HG03460 (cell line): ENCODE measurements around the gene ZNF17.
"Not testable (repeated sequence)": the region's sequence is repeated elsewhere in the genome, so short reads cannot be mapped to it uniquely, and the experiment has no call there.

Experiments used
- ATAC-seq: cut with Tn5 transposase; IDR thresholded peaks from one replicate; pipeline ENCODE4 v1.9.1; 2021; ENCODE audit not compliant: unreplicated experiment

Gene ZNF17

DNA sequence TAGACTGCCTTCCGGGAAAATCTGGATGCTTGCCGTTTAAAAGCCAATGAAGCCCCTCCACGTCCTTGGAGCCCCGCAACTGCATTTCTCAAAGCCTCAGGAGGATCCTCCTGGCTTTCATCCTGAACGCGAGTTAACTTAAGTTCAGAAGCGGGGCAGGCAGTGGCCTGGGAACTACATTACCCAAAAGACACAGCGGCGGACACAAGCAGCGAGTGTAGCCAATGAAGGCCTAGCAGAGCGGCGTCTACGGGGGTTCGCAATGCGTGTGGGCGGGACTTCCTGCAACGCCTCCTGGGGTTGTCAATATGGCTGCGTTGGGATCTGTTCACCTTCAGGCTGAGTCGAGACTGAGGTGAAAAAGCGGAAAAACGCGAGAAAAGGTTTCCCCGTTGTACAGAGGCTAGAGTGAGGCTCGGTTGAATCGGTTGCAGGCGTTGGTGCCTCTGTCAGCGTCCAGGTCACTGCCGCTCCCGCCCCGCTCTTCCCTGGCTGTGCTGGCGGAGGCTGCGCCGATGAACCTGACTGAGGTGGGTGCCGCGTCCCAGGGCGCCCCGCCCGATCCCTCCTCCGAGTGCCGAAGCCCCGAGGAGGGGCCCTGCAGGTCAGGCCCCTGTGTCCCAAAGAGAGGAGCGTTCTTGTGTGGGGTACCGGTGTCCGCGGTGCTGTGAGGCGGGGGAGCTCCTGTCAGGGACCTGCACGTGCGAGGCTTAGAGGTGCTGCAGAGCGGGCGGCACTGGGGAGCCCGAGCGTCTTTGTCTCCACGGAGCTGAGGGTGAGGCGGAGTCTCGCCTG, at the start of gene ZNF17:
ZNF17 (plus strand) TSS at position 285 of the 795 bp plus-strand sequence. CDS start 2,455 bp downstream, outside the sequence.
- ATAC-seq: peak; percentile 98

DNA sequence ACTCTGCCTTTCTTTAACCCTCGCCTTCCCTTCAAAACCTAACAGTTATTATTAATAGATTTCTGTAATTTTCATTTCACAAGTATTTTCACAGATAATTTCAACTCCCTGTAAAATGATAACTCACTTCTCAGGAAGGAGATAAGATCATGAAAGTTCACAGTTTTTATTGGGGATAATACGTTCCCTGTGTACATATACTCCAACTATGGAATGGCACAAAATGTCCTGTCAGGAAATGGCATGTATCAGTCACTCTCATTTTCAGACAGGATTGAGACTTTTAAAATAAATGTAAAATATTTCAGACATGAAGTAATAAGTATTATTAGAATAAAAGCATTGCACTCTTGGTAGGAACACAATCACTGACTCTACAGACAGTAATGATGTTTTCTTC, 48.5 kb upstream of the ZNF17 start:
- no peak for ATAC-seq

DNA sequence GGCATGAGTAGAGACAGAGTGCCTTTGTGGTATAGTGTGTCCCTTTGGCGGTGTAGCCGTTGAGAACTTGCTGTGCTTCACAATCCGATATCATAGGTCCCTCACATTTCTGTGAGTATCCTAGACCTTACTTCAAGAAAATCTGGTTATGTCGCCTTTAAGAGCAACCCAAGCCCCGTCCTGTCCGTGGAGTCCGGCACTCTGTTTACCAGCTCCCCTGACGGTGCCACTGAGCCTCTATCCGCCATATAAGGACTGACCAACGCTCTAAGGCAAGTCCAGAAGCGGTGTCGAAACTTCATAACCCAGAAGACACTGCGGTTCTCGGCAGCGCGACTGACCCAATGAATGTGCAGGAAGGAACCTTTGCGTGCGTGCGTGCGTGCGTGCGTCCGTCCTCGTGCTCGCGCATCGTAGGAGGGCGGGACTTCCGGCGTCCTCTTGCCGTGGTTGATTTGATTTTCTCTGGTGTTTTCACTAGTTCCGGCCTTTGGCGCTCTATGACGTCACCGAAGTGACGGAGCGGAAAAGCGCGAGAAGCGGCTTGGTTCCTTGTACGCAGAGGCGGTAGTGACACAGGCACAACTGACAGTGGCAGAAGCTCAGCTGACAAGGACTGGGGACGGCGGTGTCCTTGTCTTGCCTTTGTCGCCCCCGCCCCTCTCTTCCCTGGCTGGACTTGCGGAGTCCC, 47.8 kb upstream of the ZNF17 start, which contains the start of the genes TRAPPC2B and ZNF547:
TRAPPC2B (plus strand) TSS at position 555 of the 691 bp plus-strand sequence. CDS start 1,283 bp downstream, outside the sequence.
ZNF547 (plus strand) TSS at position 555 of the 691 bp plus-strand sequence. CDS start 5,005 bp downstream, outside the sequence.
- peak; percentile 95 for ATAC-seq

DNA sequence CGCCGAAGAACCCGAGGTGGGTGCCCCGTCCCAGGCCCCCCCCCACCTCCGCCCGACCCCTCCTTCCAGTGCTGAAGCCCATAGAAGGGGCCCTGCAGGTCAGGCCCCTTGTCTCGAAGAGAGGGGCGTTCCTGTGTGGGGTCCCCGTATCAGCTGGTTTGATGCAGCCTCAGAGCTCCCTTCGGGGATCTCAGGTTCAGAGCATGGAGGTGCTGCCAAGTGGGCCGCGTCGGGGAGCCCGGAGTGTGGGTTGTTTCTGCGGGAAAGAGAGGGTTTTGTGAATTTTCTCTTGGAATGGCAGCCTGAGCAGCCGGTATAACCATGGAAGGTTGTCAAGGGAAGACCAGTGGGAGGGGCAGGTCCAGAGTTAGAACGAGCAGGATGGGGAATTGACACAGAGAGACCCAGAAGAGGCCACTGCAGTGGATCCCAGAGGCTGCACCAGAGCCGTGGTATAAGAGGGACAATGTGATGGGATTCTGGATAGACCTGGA, 47.2 kb upstream of the ZNF17 start:
- ATAC-seq: peak; percentile 18

DNA sequence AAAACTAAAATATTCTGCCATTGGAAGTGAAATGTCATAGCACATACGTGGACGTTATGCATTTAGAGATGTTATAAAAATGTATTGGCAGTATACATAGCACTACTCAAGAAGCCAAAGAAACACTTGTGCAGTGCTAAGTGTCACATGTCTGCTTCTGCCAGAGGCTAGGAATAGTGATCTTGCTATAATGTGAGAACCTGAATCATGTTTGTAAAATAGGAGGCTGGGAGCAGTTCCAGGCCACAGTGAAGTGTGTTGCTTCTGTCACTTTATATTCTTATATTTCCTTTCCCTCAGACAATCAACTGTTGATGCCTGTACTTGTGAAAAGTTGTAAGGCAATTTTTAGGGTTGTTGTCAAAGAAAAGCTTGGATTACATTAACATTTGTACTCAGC, 44.2 kb upstream of the ZNF17 start:
- no peak for ATAC-seq

DNA sequence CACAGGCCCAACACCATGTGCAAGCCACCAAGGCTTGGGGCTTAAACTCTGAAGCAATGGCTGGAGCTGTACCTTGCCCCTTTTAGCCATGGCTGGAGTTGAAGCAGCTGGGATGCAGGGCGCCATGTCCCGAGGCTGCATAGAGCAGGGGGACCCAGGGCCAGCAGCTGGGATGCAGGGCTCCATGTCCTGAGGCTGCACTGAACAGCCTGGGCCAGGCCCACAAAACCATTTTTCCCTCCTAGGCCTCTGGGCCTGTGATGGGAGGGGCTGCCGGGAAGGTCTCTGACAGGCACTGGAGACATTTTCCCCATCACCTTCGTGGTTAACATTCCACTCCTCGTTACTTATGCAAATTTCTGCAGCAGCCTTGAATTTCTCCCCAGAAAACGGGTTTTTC, 36.8 kb upstream of the ZNF17 start:
- ATAC-seq: no peak

DNA sequence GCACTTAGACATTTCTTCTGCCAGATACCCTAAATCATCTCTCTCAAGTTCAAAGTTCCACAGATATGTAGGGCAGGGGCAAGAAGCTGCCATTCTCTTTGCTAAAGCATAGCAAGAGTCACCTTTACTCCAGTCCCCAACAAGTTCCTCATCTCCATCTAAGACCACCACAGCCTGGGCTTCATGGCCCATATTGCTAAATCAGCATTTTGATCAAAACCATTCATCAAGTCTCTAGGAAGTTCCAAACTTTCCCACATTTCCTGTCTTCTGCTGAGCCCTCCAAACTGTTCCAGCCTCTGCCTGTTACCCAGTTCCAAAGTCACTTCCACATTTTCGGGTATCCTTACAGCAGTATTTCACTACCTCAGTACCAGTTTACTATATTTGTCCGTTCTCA, 36.3 kb upstream of the ZNF17 start:
- not testable (repeated sequence) for ATAC-seq

DNA sequence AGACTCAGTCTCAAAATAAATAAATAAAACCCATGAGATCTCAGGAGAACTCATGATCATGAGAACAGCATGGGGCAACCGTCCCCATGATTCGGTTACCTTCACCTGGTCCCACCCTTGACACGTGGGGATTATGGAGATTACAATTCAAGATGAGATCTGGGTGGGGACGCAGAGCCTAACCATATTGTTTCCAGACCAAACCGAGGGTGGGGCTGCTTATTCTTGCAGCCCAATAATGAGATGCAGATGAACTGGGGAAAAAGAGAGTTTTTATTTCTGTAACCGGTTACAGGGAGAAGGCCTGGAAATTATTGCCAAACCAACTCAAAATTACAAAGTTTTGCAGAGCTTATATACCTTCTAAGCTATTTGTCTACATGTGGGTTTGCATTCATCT, 34.8 kb upstream of the ZNF17 start:
- no peak for ATAC-seq

DNA sequence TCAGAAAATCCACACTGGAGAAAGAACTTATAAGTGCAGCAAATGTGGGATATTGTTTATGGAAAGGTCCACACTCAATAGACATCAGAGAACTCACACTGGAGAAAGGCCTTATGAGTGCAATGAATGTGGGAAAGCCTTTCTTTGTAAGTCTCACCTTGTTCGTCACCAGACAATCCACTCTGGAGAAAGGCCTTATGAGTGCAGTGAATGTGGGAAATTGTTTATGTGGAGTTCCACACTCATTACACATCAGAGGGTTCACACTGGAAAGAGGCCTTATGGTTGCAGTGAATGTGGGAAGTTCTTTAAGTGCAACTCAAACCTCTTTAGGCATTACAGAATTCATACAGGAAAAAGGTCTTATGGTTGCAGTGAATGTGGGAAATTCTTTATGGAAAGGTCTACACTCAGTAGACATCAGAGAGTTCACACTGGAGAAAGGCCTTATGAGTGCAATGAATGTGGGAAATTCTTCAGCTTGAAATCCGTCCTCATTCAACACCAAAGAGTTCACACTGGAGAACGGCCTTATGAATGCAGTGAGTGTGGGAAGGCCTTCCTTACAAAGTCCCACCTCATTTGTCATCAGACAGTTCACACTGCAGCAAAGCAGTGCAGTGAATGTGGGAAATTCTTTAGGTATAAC, 33.3 kb upstream of the ZNF17 start:
- ATAC-seq: no peak

DNA sequence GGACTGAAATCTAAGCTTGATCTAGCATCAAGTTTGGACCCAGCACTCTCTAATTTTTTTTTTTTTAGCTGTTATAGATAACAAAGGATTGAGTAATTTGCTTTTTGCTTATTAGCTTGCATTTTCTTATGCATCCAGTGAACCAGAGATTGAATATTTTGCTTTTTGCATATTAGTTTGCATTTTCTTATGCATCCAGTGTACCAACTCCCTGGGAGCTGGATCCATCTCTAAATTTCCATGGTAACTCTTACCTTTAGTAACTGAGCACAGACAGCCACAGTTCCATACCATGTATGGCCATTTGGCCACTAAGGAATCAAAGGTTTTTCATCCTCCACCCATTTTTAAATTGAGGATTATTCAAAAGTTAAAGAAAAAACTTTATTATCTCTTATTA, 30.0 kb upstream of the ZNF17 start:
- no peak for ATAC-seq

DNA sequence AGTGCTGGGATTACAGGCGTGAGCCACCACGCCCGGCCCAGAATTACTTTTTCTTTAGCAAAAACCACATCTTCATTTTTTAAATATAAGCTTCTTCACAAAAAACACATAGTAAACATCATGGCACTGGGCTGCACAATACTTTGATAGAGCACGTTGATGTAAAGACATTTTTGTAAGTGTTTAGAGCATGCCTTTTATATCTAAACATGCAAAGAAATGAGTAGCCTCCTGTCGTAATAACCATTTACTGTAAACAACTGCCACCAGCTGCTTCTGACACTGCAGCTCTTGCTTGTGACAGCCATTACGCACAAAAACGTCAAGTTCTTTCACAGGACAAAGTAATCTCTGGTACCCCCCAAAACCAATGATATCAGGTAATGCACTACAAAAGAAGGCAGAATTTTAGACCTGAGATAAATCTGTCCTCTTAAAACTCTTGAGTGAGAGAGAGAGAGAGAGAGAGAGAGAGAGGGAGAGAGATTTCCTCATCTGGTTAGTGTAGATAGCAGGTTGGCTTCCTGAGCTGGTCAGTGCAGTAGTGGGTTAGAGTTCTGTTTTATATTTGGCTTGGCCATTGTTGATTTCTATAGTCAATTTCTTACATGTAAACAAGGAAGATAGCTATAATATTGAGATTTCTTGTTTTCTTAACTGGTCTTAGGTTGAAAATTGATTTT, 28.0 kb upstream of the ZNF17 start:
- no peak for ATAC-seq

DNA sequence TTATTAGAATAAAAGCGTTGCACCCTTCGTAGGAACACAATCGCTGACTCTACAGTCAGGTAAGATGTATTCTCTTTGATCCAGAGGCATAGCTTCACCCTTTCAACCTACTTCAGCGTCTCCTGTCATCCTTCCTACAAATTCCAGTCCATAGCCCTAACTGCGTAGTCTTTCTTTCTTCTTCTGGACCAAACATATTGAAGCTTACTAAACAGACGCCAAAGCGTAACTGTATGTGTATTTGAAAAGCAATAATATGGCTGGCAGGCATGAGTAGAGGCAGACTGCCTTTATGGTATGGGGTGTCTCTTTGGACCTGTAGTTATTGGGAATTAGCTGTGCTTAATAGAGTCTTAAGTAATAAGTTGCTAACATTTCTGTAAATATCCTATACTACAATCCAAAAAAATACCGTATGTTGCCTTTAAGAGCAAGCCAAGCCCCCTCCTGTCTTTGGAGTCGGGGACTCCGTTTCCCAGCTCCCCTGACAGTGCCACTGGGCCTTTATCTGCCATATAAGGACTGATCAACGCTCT, 21.7 kb upstream of the ZNF17 start:
- peak; percentile 3 for ATAC-seq

DNA sequence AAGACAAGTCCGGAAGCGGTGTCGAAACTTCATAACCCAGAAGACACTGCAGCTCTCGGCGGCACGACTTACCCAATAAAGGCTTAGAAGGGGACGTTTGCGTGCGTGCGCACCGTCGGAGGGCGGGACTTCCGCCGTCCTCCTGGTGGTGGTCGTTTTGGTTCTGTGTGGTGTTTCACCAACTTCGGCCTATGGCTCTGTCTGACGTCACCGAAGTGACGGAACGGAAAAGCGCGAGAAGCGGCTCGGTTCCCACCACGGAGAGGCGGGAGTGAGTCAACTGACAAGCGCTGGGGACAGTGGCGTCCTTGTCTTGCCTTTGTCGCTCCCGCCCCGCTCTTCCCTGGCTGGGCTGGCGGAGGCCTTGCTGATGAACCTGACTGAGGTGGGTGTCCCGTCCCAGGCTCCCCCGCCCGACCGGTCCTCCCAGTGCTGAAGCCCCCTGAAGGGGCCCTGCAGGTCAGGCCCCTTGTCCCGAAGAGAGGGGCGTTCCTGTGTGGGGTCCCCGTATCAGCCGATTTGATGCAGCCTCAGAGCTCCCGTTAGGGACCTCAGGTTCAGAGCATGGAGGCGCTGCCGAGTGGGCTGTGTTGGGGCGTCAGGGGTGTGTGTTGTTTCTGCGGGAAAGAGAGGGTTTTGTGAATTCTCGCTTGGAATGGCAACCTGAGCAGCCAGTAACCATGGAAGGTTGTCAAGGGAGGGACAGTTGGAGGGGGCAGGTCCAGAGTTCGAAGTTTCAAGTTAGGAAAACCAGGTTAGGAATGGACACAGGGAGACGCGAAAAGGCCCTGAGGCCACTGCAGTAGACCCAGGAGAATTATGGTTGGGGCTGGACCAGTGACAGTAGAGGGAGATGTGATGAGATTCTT, 21.0 kb upstream of the ZNF17 start, which contains the start of gene ZNF548:
ZNF548 (plus strand) TSS at position 125 of the 869 bp plus-strand sequence; CDS start at position 371, 246 bp downstream.
- peak; percentile 94 for ATAC-seq

DNA sequence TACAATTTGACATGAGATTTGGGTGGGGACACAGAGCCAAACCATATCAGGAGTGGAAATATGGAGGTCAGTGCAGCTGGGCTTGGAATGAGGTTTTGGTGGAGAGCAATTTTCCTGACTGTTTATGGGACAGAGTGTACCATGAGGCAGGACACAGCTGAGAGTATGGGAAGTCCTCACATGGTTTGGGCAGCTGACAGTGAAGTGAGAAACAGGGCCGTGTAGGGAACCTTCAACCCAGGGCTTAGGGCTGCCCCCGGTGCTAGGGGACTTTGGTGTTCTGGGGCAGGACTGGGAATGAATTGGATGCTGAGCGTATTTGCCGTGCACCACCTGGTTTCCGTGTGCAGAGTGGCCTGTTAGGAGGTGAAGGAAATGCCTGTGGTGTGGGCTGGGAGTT, 15.3 kb upstream of the ZNF17 start:
- no peak for ATAC-seq

DNA sequence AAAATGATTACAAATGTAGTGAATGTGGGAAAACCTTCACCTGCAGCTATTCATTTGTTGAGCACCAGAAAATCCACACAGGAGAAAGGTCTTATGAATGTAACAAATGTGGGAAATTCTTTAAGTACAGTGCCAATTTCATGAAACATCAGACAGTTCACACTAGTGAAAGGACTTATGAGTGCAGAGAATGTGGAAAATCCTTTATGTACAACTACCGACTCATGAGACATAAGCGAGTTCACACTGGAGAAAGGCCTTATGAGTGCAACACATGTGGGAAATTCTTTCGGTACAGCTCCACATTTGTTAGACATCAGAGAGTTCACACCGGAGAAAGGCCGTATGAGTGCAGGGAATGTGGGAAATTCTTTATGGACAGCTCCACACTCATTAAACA, 12.1 kb upstream of the ZNF17 start:
- no peak for ATAC-seq

DNA sequence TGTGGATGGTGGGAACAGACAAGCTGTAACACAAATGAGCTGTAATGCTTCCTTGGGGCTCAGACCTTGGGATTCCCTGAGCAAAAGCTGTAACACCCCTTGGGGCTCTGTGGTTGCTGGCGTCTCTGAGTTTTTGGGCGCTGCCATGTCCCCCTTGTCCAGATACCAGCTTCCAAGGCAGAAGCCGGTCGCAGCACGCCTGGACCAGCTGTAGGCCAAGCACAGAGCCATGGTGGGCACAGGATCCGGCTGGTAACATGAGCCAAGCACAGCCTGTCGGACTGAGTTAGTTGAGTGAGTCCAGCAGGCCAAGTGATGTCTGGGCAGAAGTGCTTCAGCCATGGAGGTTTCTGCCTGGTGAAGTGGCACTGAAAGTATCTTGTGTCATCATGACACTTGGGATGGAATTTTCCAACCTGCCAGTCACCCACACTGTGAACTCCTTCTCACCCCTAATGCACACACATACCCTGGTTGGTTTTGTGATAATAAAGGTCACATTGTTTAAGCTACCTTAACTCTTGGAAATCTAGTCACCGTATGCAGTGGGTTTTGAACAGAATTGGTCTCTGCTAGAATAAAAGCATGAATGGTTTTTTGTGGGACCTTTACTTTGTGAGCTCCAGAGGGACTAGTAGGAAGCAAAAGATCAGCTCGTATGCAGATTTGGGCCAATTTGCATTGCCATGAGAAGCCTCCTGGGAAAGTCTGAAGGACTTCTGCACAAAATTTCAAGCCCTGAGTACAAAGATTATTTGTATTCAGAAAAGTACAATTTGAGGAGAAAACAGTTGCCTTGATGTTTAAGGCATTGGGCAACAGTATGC, 7.0 kb upstream of the ZNF17 start:
- no peak for ATAC-seq

DNA sequence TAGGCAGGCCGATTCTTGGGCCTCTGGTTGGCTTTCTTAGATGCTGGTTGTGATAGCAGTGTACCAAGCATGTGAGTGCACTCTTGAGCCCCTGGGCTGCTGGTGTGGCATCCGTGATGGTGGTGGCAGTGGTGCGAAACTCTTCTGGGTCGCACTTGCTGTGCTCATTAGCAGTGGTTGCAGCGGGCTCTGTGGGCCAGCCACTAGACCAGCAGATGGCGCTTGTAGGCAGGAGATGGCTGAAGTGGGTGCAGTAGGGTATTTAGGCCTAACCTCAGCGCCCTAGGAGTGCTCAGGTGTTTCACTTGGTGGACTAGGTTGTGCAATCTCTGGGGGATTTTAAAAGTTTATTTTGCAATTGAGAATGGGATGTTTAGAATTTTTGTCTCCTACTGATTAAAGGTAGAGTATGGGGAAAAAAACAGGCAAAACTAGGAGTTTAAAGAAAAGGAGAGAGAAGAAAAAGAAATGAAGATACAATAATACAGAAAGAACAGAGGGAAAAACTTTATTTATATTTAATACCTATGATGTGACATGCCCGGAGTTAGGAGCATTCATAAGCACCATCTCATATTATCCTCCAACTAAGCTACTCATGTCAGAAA, 4.3 kb upstream of the ZNF17 start:
- ATAC-seq: no peak

DNA sequence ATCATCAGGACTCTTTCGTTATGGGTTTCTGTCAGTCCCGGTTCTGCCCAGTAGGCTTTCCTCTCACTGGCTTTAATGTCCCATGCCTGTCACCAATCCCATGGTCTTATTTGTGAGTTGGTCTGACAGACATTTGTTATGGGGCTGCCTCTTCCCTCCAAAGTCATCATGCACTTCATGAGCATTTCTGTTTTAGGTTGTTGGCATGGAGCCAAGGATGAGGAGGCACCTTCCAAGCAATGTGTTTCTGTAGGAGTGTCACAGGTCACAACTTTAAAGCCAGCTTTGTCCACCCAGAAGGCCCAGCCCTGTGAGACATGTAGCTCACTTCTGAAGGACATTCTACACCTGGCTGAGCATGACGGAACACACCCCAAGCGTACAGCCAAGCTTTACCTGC, 8.5 kb downstream of the ZNF17 start:
- no peak for ATAC-seq
